GM18858 (cell line): Measurements from ENCODE around the gene LRFN2.

Experiments
- ATAC-seq: cut with Tn5 transposase; IDR thresholded peaks from one replicate; pipeline ENCODE4 v1.9.1; 2021; ENCODE audit not compliant: unreplicated experiment

Gene LRFN2

DNA sequence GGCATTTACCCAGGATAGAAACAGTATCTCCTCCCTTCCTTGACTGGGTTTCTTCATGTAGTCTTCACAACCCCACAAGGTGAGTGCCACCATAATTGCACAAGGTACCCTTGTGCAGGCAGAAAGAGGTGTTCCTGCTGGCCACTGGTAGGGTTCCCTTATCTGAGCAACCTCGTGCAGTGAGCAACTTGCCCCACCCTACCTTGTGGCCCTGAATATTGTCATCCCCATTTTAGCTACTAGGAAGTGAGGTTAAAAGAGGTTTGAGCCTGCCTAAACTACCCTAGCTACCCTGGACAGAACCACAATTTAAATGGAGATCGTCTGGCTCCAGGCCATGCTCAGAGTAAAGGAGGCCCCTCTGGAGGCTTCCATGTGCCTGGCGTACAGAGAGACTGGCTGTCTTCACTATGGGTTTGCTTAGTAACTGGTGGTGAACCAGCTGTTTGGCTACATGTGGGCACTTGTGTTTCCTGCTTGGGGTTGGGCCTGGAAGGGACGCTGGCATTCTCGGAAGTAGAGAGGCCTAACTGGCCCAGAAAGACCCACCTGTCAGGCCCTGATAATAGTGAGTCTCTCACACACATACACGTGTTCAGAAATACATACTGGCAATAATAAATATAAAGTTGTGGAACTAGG lies 148.8 kb downstream of the LRFN2 start:
- no peak for ATAC-seq

DNA sequence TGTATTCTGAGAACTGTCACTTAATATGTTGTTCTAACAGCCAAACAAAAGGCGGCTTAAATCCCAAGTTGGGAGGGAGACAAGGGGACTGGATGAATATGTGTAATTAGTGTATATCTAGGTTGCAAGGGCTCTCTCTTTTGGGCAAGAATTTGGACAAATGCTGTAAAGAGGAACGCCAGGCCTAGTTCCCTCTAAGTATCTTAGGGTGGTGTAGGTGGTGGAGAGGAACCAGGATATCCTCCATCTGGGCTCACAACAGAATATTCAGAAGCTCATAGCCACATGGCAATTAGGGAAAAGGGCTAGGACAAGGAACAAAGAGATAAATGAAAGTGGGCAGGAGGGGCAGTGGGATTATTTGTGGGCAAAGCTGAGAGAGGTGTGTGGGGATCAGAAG lies 149.5 kb downstream of the LRFN2 start:
- no peak for ATAC-seq

DNA sequence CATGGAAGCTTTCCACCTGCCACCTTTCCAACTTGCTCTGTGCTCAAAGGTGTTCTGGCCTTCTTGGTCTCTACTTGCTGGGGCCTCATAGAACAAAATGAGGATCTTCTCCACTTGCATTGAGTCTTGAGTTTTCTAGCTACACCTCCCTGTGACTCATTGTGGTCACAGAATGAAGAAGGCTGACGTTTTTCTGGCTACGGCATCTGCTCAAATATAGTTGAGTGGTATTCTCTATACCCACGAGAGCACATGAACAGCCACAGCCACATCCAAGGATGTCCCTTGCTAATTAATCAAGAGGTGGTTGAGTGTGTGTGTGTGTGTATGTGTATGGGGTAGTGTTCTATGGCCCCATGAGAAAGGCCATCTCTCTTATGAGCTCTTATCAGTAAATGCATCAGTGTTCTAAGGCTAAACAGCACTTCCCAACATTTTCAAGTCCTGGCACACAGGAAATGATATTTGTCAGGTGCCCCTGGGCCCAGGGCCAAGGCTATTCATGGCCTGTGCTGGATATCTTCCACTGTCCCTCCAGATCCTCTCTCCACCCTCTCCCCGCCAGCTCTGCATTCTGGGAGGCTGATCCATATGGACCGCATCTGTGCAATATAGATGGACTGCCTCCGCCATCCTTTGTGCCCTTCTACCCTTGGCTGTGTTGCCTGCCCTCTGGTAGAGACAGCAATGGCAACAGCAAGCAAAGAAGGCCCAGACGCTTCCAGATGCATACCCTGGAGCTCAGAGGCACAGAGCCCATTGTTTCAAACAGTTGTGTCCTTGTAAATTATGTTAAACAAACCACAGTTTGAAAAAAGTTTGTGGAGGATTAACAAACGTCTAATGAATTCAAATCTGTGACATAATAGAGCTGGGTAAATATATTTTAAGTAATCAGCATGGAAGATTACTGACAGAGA lies 150.2 kb downstream of the LRFN2 start:
- ATAC-seq = no peak

DNA sequence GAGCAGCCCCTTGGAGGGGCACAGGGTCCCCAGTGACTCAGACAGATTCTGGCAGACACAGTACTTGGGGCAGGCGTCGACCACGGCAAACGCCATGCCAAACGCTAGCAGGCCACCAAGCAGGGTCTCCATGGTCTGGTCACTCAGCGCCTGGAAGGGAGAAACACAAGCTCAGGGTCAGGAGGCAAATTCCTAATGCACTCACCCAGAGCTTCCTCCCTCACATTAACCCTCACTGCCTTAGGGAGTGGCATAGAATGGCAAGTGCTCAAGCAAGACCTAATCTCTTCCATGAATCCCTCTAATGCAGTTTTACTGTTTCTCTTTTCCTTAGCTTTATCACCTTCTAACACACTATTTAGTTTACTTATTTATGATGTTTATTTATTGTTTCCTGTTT lies 154.2 kb downstream of the LRFN2 start:
- ATAC-seq = no peak

DNA sequence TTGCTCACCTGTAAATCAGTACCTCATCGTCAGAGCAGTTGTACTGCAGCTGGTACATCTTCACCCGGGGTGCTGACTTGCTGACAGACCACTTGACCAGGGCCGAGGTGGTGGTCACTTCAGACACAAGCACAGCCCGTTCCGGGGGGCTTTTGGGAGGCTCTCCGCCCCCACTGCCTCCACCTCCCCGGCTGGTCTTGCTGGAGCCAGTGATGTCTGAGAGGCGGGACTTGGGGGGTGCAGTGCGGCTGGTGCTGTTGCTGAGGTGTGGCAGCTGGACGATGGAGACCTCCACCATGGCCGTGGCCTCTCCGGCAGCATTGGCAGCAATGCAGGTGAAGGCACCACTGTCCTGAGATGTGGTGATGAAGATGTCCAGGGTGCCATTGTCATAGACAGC lies 155.5 kb downstream of the LRFN2 start:
- ATAC-seq = no peak

DNA sequence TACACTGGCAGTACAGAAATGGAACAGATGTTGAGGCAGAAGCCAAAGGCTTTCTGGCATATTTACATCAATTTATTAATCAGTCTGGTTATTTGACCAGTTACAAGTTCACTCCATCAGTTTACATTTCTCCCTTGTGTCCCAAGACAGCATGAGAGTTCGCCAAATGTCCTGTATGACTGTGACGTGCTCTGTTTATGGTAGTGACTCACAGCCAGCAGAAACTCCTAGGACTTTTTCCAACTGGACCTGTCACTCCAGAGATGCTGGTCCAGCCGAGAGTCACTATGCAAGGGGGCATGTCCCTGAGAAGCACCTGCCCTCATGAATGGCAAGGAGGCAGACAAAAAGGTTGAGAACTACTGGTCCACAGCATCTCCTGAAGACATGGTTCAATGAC lies 160.0 kb downstream of the LRFN2 start:
- ATAC-seq = no peak

DNA sequence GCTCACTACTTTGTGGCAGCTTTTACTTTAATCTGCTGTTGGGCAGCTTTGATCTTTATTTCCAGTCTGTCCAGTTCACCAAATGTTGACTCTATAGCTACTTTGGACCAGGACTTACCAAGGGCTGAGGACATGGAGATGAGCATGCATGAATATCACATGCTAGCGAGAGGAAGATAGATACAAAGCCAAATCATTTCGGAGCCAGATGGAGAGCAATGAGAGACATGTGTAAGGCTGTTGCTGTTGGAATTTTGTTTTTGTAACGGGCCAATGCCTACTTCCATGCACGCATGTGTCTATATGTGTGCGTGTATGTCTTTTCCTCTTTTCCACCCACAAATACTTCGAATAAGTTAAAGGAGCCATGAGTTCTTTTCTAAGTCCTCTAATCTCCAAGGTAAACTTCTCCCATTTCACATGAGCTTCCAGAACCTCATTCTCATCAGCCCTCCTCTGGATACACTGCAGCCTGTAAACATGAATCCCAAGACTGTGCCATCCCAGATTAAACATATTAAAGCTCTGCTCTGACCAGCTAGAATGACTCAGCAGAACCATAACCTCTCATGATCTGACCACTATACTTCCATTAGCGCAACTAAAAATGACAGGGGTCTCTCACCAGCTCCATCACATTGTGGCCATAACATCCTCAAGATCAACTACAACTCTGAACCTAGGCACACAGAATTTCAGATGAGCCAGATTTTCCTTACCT lies 160.7 kb downstream of the LRFN2 start:
- ATAC-seq = no peak

DNA sequence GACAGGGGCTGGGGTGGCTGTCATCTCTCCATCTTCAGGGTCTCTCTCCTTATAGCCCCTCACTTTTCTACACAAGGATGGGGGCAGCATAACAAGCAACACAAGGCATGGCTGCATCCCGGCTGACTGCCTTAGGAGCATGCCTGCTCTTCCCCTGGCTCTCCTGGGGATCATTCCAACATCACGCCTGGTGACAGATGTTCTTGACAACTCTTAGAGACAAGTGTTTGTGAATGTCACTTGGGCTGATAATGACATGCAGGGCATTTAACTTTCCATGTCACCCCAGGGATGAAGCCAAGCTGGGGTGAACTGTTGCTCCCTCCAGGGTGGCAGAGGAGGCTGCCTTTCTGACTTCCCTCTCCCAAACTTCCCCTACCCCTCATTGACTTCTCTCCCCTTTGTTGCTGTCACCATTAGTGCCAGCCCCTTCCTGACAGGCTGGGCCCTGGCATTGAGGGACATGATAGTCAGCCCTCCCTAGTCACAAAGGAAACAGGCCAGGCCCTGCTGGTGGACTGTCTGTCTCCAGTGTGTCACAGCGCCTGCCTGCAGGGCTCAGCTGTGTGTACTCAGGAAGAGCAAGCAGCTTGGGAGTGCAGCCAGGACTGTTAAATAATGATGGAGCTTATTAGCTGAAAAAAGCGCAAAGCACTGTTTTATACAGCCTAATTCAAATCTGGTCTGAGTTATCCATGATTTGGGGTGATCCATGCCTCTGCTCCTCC lies 161.8 kb downstream of the LRFN2 start:
- no peak for ATAC-seq

DNA sequence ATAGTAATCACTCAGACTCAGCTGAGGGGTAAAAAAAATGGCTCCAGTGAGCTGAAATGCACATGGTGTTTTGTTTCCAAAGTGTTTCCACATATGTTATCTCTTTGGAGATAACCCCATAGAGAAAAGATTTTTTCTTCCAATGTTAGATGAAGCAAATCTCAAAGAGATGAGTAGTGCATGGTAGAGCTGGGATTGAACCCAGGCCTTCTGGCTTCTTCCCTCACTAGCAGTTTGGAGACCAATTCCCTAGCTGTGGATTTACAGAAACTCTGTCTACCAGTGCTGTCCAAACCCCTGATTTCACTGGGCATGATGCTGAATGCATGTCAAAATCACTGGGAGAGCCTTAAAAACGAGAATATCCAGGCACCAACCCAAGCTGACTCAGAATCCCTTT lies 165.1 kb downstream of the LRFN2 start:
- no peak for ATAC-seq

DNA sequence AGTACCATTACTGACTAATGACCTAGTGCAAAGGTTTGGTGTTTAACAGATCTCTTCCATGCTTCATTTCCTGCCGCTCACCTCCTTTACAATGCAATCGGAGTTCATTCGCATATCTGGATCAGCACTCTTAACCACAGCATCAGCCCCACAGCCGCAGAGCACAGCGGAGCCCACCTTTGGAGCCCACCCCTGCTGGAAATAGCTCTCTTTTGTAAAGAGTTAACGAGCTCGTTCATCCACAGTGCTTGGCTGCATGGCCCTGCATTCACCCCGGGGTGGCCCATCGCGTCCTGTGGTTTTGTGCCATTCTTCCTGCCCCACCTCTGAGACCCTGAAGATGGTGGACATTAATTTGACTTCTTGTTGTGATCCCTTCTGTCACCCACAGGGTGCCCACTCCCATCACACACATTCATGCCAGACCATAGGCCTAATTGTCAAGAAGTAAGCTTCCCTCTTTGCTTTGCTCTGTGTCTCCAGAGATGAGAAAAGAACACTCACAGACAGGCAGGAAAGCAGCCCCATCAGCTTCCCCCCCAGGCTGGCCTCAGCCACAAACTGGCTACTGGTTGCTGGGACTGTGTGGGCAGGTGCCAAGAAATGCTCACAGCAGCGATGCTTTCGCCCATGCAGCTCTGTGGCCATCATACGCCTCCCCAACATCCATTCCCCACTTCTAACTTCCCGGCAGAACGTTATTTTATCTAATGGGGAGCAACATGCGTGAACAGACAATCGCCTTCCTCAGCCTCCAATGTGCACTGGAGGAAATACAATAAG lies 167.0 kb downstream of the LRFN2 start:
- no peak for ATAC-seq

DNA sequence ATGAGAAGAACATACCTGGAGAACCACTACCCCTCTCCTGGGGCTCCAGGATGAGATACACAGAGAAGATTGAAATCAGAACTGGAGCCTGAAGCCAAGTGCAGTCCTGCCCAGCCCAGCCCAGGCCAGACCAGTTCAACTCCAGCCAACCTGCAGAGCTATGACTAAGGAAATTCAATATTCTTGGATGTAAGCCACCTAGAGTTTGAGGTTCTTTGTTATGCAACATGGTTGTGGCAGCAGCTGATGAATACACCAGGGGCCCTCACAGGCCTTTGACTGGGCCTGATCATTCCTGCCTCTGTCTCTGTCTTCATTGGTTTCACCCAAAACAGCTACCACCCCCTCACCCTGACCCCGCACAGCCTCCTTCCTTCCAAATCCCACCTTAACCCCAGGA lies 167.8 kb downstream of the LRFN2 start:
- no peak for ATAC-seq

DNA sequence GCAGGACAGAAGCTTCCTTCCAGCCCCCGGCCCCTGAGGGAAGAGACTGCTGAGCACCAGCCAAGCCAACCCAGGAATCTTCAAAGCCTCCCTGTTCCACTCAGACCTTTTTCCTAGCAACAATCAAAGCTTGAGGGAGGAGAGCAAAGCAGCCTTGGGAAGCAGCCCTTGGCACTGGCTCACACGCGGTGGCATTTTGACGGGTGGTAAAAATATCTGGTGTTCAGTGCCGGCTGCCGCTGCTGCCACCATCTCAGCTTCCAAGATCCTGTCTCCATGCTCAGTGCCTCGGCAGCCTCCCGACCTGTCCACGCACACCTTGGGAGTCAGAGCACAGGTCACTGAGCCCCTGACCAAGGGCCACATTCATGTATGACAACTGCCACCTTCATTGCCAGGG lies 170.1 kb downstream of the LRFN2 start:
- no peak for ATAC-seq

DNA sequence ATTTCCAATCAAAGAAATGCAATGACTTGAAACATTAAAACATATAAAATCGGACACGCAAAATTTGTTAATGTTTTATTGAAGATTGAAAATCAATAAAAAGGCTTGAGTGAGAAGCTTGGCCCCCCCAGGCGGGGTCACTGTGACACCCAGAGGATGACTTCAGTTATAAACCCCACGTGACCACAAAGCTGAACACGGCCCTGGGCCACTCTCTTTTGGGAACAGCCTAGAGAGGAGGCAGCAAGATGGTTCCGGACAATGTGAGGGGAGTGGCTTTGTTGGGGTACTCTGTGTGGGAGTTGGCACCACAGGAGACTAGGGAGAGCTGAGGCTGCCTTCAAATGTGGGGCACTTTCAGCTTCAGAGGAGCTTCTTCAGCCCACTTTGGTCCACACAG lies 172.5 kb downstream of the LRFN2 start:
- ATAC-seq = no peak

DNA sequence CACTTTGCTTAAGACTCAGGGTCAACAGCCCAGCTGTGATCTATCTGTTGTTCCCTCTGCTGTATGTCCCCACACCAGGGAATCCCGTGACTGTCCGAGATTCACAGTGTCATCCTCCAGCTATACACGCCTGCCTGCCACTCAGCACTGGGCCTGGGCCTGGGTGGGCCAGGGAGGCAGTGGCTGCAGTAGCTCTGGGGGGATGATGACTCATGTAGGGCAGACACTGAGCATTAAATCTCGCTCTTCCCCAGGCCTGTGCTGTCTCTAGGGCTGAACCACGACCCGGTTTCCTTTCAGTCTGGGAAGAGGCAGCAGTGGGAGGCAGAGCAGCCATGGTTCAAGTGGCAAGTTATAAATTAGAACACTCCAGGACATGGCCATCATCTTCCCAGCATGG lies 173.9 kb downstream of the LRFN2 start:
- no peak for ATAC-seq

DNA sequence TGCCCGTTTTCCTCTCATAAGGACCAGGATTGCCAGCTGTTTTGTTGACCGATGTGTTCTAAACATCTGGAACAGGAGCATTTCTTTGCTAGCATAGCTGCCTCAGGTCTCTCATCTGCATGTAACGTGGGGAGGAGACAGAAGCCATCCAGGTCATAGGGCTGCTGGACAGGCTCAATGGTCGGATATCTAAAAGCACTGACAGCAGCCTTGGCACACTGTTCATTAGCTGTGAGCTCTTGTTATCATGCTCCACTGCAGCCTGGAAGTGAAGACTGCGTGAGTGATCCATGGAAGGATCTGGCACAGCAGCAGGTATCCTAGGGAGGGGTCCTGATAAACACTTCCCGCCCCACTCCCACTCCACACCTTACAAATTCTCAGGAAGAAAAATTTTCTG lies 175.3 kb downstream of the LRFN2 start:
- ATAC-seq = no peak

DNA sequence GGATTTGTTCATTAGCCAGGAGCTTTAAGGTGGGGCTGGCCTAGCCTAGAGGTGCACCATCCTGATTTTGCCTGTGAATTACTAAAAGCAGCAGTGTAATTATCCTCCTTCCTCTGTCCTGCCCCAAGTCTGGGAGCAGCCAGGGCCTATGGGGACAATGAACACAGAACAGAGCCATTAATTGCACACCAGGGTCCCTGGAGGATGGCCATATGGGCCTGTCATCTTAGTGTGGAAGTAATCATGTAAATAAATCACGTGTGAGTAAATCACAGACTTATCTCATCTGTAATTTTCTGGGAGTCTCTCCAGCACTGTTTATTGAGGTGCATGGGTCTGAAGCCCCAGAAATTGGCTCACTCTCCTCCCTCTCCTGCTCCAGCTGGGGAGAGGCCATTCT lies 176.3 kb downstream of the LRFN2 start:
- ATAC-seq = no peak

DNA sequence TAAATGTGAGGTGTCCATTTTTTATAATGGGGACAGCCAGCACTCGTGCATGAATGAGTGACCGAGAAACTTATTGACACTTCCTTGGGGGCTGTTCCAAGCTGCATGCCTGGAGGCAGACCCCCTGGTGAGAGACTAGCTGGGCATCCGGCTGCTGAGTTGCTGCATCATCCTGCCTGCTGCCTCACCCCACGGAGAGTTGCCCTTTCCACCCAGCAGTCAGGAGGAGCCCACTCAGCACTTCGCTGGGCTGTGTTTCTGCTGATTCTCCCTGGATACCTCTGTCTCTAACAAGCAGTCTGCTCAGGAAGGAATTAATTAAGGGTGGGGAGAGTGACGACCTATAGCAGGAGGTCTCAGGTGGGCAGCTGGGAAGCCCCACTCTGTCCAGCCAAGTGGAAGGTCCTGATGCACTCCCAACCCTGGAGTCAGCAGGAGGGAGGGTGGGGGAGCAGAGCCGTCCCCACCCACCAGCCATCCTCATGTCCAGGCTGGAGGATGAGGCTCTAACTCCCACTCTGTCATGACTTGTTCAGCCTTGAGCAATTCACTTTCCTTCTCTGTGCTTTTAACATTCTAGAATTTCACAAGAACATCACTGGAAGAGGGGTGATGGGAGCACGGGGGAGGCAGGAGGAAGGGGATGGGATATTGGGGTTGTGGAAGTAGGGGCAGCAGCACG lies 177.3 kb downstream of the LRFN2 start:
- no peak for ATAC-seq

DNA sequence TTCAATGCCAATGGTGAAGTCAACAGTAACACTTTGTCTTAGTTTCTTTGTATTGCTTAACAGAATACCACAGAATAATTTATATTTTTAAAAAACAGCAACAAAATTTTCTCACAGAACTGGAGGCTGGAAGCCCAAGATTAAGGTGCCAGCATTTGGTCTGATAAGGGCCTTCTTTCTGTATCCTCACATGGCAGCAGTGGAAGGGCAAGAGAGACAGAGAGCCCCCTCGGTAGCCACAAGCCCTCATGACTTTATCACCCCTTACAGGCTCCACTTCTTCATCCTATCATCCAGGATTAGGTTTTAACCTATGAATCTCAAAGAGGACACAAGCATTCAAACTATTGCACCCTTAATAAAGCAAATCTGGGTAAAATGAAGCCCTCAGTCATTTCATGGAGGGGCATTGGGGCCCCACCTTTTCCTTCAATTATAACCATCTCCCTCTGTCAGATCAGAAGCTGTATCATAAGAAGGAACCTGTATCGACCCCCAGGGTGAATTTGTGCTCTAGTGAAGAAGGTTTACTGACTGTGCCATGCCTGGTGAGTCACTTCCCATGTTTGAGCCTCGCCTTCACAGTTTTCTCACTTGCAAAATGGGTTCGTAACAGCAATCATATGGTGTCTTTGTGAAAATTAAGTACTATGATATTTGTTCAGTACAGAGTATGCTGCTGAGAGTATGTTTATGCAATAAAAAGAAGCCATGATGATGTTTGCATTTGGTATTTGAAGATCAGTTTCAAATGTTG lies 178.2 kb downstream of the LRFN2 start:
- ATAC-seq = no peak

DNA sequence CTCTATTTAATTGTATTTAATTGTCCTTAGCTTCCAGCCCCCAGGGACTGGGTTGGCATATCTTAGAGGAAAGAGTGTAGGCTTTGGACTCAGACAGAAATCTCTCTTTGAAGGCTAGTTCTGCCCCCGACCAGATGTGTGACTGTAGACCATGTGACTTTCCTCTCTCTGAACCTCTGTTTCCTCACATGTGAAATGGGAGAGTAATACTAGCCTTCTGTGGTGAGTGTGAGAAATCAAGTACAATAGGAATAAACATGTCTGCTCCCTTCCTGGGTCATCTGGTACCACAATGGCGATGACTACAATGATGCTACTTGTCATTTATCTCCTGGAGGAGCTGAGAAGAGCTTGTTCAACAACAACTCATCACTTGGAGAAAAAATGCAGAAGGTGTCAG lies 179.9 kb downstream of the LRFN2 start:
- ATAC-seq = no peak
